HepG2 (cell line): ENCODE data around the gene ARHGAP45. TPM values are rescaled to one million over a fixed set of nuclear protein-coding genes. Genes with fewer than 3 reads are reported as not detected.

Experiments
- ATAD3A ChIP-seq: sonication (generic); formaldehyde crosslinking; IDR thresholded peaks from 2 replicates; pipeline ENCODE4 v1.4.0; 2020; ENCODE audit warnings: missing genetic modification reagents
- CENPX ChIP-seq: sonication (generic); formaldehyde crosslinking; IDR thresholded peaks from 2 replicates; pipeline ENCODE4 v1.9.0; 2021; ENCODE audit warnings: mild to moderate bottlenecking, missing genetic modification reagents, moderate library complexity
- CREB1 ChIP-seq, 2 experiments: fragments of 450-650 bp in 1 of 2; IDR thresholded peaks; 2 replicates each; pipeline ENCODE4 v1.6.1; 2016 to 2017; ENCODE audit warnings: control low read depth in 1 of 2, mild to moderate bottlenecking in 1 of 2, missing compliant biosample characterization in 1 of 2, missing genetic modification characterization in 1 of 2
- FLYWCH1 ChIP-seq: sonication (generic); formaldehyde crosslinking; IDR thresholded peaks from 2 replicates; pipeline ENCODE4 v1.8.1; 2023; ENCODE audit warnings: mild to moderate bottlenecking, missing genetic modification reagents
- FOXK2 ChIP-seq: fragments of 450-650 bp; IDR thresholded peaks from 2 replicates; pipeline ENCODE4 v1.6.1; 2016
- GABPB1 ChIP-seq: IDR thresholded peaks from 2 replicates; pipeline ENCODE4 v1.6.1; 2016; ENCODE audit warnings: mild to moderate bottlenecking, missing genetic modification reagents, moderate library complexity, missing compliant biosample characterization
- HDAC1 ChIP-seq: sonication (generic); formaldehyde crosslinking; IDR thresholded peaks from 2 replicates; pipeline ENCODE4 v1.5.1; 2020; ENCODE audit warnings: mild to moderate bottlenecking, missing genetic modification reagents
- HNRNPL ChIP-seq: fragments of 200-400 bp; formaldehyde crosslinking; IDR thresholded peaks from 2 replicates; pipeline ENCODE4 v1.6.1; 2017; ENCODE audit warnings: mild to moderate bottlenecking, low read depth, low read length
- MED8 ChIP-seq: sonication (generic); formaldehyde crosslinking; IDR thresholded peaks from 2 replicates; pipeline ENCODE4 v1.8.1; 2023; ENCODE audit warnings: mild to moderate bottlenecking, missing genetic modification reagents; ENCODE audit not compliant: insufficient replicate concordance
- MTA3 ChIP-seq: sonication (generic); formaldehyde crosslinking; IDR thresholded peaks from 2 replicates; pipeline ENCODE4 v1.4.0; 2020; ENCODE audit warnings: missing genetic modification reagents
- NR2F6 ChIP-seq, 2 experiments: IDR thresholded peaks; 2 replicates each; pipeline ENCODE4 v1.6.1; 2016; ENCODE audit warnings: antibody characterized with exemption in 1 of 2, mild to moderate bottlenecking in 1 of 2
- PAXIP1 ChIP-seq: sonication (generic); formaldehyde crosslinking; conservative IDR thresholded peaks from 2 replicates; pipeline ENCODE4 v1.4.0; 2020; ENCODE audit warnings: mild to moderate bottlenecking, missing genetic modification reagents, moderate library complexity
- SP4 ChIP-seq: sonication (generic); formaldehyde crosslinking; IDR thresholded peaks from 2 replicates; pipeline ENCODE4 v1.8.1; 2023; ENCODE audit warnings: mild to moderate bottlenecking, missing genetic modification reagents
- SRSF1 ChIP-seq: fragments of 200-400 bp; formaldehyde crosslinking; optimal IDR thresholded peaks from 2 replicates; pipeline ENCODE3; 2017; ENCODE audit warnings: mild to moderate bottlenecking, low read depth, low read length, moderate library complexity
- ZNF329 ChIP-seq: sonication (generic); formaldehyde crosslinking; IDR thresholded peaks from 2 replicates; pipeline ENCODE4 v1.9.0; 2021; ENCODE audit warnings: low read depth, mild to moderate bottlenecking, missing genetic modification reagents
- ZNF367 ChIP-seq: sonication (generic); formaldehyde crosslinking; IDR thresholded peaks from 2 replicates; pipeline ENCODE4 v1.4.0; 2020; ENCODE audit warnings: missing genetic modification reagents, borderline replicate concordance
- ZNF768 ChIP-seq: sonication (generic); formaldehyde crosslinking; IDR thresholded peaks from 2 replicates; pipeline ENCODE4 v1.4.0; 2020; ENCODE audit warnings: missing genetic modification reagents
- polyA plus RNA-seq, 8 experiments: library from polyadenylated mRNA; depleted of rRNA in 3 of 8; stranded (reverse) in 7 of 8; unstranded in 1 of 8; fragments of >200 nt; fragmentation: Illumina TruSeq in 4 of 8; extraction: Trizol in 4 of 8; gene quantifications; 2 replicates each; pipeline versions ENCODE4 v1.2.1 to v1.2.3, GENCODE V29; 2011 to 2016; ENCODE audit warnings: low read depth in 4 of 8, missing spikeins in 1 of 8, mixed read lengths in 1 of 8; ENCODE audit not compliant: insufficient read depth in 1 of 8
- total RNA-seq, 5 experiments: library from RNA; depleted of rRNA; stranded (reverse); fragments of >200 nt; fragmentation: Illumina TruSeq; extraction: Trizol; gene quantifications; 2 replicates each; pipeline ENCODE4 v1.2.3, GENCODE V29; 2016; ENCODE audit warnings: low read depth in 1 of 5
- TF ChIP-seq, protein P1 (sequence below): sonication (generic); formaldehyde crosslinking; conservative IDR thresholded peaks from 2 replicates; pipeline ENCODE4 v1.8.0; 2022; ENCODE audit warnings: low read depth, missing genetic modification reagents
- TF ChIP-seq, protein P2 (sequence below): sonication (generic); formaldehyde crosslinking; conservative IDR thresholded peaks from 2 replicates; pipeline ENCODE4 v1.5.0; 2020; ENCODE audit warnings: missing genetic modification reagents
- TF ChIP-seq, protein P3 (sequence below): sonication (generic); formaldehyde crosslinking; IDR thresholded peaks from 2 replicates; pipeline ENCODE4 v1.4.0; 2020; ENCODE audit warnings: missing genetic modification reagents; ENCODE audit errors: not compliant biosample characterization

Gene ARHGAP45
- total and polyA plus RNA-seq, 2 of the 13 experiments (the other 11 are each of a cell fraction or from before 2014, with no cell fraction given), result 0.84 to 32.0 TPM

DNA sequence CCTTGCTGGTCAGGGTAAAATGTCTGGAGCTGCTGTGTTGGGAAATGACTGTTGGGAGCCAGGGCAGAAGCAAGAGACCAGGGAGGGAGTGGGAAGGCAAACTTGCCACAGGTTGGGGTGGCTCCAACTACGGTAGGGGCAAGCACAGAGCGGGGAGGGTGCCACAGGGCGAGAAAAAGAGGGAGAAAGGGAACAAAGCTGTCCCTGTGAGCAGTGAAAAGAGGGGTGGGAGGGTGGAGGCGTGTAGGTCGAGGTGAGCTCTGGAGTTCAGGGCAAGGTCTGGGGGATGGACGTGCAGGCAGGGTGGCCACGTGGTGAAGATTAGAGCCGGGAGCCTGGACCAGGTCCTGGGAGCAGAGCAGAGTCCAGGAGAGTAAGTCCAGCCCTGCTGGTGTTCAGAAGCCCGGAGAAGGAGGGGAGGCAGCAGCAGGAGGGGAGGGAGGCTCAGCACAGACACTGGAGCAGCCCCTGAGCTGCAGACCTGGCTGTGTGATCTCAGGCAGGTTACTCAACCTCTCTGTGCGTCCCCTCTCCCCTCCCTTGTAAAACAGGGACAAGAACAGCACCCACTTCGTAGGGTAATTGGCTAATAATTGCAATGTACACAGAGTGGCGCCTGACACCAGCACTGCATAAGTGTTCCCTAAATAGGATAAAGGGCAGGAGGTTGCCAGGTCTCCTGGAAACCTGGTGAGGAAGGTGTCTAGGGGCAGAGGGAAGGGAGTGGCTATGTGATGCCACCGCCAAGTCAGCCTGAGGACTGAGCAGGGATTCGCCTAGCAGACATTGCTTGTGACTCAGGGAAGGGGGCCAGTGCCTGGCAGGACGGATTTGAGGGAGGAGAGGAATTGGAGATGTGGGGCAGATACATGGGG is 31.4 kb downstream of the ARHGAP45 start (continued):
- TF ChIP-seq, protein P1, sequence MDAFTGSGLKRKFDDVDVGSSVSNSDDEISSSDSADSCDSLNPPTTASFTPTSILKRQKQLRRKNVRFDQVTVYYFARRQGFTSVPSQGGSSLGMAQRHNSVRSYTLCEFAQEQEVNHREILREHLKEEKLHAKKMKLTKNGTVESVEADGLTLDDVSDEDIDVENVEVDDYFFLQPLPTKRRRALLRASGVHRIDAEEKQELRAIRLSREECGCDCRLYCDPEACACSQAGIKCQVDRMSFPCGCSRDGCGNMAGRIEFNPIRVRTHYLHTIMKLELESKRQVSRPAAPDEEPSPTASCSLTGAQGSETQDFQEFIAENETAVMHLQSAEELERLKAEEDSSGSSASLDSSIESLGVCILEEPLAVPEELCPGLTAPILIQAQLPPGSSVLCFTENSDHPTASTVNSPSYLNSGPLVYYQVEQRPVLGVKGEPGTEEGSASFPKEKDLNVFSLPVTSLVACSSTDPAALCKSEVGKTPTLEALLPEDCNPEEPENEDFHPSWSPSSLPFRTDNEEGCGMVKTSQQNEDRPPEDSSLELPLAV, result no peak
- TF ChIP-seq GABPB1 (CRISPR knock-in tag), result no peak; the same call in 1 of the 2 replicates
- peak; percentile 97 for TF ChIP-seq PAXIP1 (CRISPR knock-in tag)
- TF ChIP-seq ATAD3A, result no peak
- TF ChIP-seq MED8 (CRISPR knock-in tag), result peak; percentile 55
- TF ChIP-seq CREB1 (IDR thresholded peaks at IDR 0.05), result peak; percentile 37; the same call in 1 of the 2 replicates
- no peak for TF ChIP-seq CREB1 (CRISPR knock-in tag; IDR thresholded peaks at IDR 0.05)
- peak; percentile 88 for TF ChIP-seq HDAC1 (CRISPR knock-in tag)
- TF ChIP-seq MTA3, result no peak
- TF ChIP-seq, protein P2, sequence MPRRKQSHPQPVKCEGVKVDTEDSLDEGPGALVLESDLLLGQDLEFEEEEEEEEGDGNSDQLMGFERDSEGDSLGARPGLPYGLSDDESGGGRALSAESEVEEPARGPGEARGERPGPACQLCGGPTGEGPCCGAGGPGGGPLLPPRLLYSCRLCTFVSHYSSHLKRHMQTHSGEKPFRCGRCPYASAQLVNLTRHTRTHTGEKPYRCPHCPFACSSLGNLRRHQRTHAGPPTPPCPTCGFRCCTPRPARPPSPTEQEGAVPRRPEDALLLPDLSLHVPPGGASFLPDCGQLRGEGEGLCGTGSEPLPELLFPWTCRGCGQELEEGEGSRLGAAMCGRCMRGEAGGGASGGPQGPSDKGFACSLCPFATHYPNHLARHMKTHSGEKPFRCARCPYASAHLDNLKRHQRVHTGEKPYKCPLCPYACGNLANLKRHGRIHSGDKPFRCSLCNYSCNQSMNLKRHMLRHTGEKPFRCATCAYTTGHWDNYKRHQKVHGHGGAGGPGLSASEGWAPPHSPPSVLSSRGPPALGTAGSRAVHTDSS, result no peak
- no peak for TF ChIP-seq SRSF1
- TF ChIP-seq SP4 (CRISPR knock-in tag), result no peak; the same call in 1 of the 2 replicates
- no peak for TF ChIP-seq ZNF329 (CRISPR knock-in tag)
- TF ChIP-seq FLYWCH1 (CRISPR knock-in tag), result no peak
- no peak for TF ChIP-seq CENPX (CRISPR knock-in tag)
- TF ChIP-seq ZNF768 (CRISPR knock-in tag), result peak; percentile 100
- TF ChIP-seq, protein P3, sequence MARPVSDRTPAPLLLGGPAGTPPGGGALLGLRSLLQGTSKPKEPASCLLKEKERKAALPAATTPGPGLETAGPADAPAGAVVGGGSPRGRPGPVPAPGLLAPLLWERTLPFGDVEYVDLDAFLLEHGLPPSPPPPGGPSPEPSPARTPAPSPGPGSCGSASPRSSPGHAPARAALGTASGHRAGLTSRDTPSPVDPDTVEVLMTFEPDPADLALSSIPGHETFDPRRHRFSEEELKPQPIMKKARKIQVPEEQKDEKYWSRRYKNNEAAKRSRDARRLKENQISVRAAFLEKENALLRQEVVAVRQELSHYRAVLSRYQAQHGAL (CRISPR knock-in tag), result no peak
- no peak for TF ChIP-seq FOXK2
- TF ChIP-seq NR2F6 (IDR thresholded peaks at IDR 0.05), result peak; percentile 77
- peak; percentile 58; the same call in 1 of the 2 replicates for TF ChIP-seq NR2F6 (CRISPR knock-in tag; IDR thresholded peaks at IDR 0.05)
- TF ChIP-seq ZNF367 (CRISPR knock-in tag), result no peak
- peak; percentile 78; the same call in 1 of the 2 replicates for TF ChIP-seq HNRNPL
